ENCODE measurements around the gene SNORC. TPM values are rescaled to one million over a fixed set of nuclear protein-coding genes. Genes with fewer than 3 reads are reported as not detected.

The SNORC gene
- total RNA-seq, 6 experiments from 2014 or later, result 2.0 to 14.5 (median 9.1) TPM

DNA sequence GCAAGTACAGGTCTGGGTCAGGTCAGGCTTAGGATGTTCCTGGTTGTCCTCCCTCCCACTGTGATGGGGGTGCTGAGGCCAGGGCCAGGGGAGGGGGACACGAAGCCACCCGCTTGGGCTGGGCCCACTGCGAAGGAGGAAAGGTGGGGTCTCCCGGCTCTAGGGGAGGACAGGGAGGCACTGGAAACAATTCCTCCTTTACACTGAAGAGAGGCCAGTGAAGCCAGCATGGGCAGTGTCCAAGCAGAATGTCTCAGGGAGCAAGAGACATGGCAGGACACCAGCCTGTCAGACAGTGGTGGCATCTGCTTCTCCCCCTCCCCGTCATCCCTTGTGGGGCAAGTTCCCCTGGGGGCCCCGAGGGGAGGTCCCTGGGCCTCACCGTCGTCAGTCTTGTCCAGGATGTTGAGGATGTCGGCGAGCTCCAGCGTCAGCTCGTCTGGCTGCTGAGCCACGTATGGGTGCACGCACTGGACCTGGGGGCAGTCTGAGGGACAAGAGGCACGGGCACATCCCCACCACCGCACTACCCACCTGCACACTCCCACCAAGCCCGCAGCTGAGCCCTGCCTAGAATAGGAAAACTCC lies 10.8 kb downstream of the SNORC start:
- no peak for TF ChIP-seq POLR2A (IDR thresholded peaks at IDR 0.05)
- TF ChIP-seq, protein P1, sequence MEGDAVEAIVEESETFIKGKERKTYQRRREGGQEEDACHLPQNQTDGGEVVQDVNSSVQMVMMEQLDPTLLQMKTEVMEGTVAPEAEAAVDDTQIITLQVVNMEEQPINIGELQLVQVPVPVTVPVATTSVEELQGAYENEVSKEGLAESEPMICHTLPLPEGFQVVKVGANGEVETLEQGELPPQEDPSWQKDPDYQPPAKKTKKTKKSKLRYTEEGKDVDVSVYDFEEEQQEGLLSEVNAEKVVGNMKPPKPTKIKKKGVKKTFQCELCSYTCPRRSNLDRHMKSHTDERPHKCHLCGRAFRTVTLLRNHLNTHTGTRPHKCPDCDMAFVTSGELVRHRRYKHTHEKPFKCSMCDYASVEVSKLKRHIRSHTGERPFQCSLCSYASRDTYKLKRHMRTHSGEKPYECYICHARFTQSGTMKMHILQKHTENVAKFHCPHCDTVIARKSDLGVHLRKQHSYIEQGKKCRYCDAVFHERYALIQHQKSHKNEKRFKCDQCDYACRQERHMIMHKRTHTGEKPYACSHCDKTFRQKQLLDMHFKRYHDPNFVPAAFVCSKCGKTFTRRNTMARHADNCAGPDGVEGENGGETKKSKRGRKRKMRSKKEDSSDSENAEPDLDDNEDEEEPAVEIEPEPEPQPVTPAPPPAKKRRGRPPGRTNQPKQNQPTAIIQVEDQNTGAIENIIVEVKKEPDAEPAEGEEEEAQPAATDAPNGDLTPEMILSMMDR (IDR thresholded peaks at IDR 0.05), result no peak
- no peaks in the 10 kb centered on the region for H3K27me3 ChIP-seq
- 87% methylated on average over 6 of the region's 17 CpGs for WGBS (ENCODE audit: insufficient coverage, low coverage, low lambda C conversion rate, missing lambda C conversion rate)
- H3K4me3 ChIP-seq, result no peak overlapping the region
- H3K27ac ChIP-seq, result no peak overlapping the region
- ATAC-seq, result no peak
- intact Hi-C loops (cut with DNase I), result no loop called here
- no peak for DNase-seq
- H3K4me1 ChIP-seq, result no peaks in the 10 kb centered on the region
- no peaks in the 10 kb centered on the region for H3K36me3 ChIP-seq
- no peaks in the 10 kb centered on the region for H3K9me3 ChIP-seq

DNA sequence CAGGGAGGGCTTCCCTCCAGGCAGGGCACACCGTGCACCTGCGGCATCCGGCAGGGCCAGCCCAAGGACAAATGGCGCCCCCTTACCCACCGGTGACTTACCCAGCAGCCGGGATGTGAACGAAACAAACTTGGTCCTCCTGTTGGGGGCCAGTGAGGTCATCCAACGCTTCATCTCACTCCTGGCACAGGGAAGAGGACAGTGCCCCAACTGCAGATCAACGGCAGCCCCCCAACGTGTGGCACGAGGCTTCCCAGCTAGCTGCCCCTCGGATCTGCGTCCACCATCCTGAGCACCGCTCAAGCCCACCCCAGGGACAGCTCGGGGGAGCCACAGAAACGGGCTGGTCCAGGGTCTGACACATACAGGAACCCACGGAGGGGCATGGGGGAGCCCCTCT lies 12.0 kb downstream of the SNORC start:
- Histone ChIP-seq H3K4me1 (no peaks in the 10 kb centered on the region), H3K9me3 (no peaks in the 10 kb centered on the region), H3K4me3 (no peak overlapping the region), H3K27ac (no peak overlapping the region), H3K36me3 (peaks cover 0 to under 1% (median 0%) of the 10 kb centered on the region in 4 donors), H3K27me3 (no peaks in the 10 kb centered on the region)
- ATAC-seq (no peak), DNase-seq (no peak)
- 67% methylated on average over 1 of the region's 17 CpGs for WGBS (ENCODE audit: insufficient coverage, low coverage, low lambda C conversion rate, missing lambda C conversion rate)
- intact Hi-C loops (cut with DNase I), result no loop called here
- no peak for TF ChIP-seq POLR2A (IDR thresholded peaks at IDR 0.05)
- TF ChIP-seq, protein P1 (IDR thresholded peaks at IDR 0.05), result no peak

DNA sequence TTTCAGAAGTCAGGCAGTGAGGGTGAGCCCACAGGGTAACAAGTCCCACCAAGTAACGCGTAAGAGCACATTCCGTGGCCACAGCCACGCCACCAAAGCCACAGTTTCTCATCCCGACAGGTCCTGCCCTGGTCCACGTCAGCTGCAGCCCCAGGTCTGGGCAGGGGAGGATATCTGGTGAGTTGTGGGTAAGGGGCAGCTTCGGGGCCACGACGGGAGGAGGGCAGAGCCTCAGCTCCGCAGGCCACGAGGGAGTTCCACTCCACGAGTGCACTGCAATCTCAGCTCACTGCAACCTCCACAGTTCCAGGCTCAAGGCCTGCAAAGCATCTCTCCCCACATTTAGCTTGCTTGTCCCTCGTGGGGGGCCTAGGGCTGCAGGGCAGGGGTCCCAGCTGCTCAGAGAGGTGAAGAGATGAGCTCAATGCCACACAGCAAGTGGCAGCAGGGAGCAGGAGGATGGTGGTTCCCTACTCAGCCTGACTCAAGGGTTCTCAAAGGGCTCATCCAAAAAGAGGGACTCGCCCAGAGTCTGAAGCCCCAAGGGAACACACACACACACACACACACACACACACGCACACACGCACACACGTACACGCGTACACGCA lies 12.5 kb downstream of the SNORC start:
- H3K27ac ChIP-seq, result no peak overlapping the region
- peaks cover 0 to 6% (median under 1%) of the 10 kb centered on the region in 4 donors for H3K36me3 ChIP-seq
- 88% methylated on average over 3 of the region's 20 CpGs for WGBS (ENCODE audit: insufficient coverage, low coverage, low lambda C conversion rate, missing lambda C conversion rate)
- H3K27me3 ChIP-seq, result no peaks in the 10 kb centered on the region
- intact Hi-C loops (cut with DNase I), result no loop called here
- H3K4me3 ChIP-seq, result no peak overlapping the region
- no peaks in the 10 kb centered on the region for H3K4me1 ChIP-seq
- H3K9me3 ChIP-seq, result no peaks in the 10 kb centered on the region
- TF ChIP-seq, protein P1 (IDR thresholded peaks at IDR 0.05), result no peak
- no peak for TF ChIP-seq POLR2A (IDR thresholded peaks at IDR 0.05)
- ATAC-seq (no peak), DNase-seq (no peak)

DNA sequence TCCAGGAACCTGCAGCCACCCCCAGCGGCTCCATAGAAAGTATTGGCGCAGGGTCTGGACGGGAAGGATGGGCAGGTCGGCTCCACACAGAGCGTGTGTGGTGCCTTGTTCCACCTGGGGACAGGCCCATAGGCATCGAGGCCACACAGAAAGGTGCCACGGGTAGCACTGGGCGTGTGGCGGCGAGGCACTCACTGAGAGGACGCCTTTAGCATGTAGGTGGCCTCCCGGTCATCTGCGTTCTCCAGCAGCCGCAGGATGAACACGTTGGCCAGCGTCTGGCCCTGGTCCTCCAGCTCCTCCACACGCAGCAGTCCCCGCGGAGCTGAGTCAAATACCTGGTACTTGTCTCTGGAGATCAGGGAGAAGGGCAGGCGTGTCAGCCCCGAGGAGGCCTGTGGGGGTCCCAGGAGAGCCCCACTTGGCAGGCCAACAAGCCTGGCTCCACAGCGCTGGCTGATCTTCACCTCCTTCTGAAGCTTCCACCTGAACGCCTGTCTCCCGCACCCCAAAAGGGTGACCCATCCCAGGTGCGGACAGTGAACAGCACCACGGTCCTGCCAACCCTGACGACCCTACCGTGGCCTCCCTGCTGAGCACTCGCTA lies 13.2 kb downstream of the SNORC start:
- H3K27me3 ChIP-seq, result no peaks in the 10 kb centered on the region
- intact Hi-C loops (cut with DNase I), result no loop called here
- TF ChIP-seq, protein P1 (IDR thresholded peaks at IDR 0.05), result no peak
- no peak for TF ChIP-seq POLR2A (IDR thresholded peaks at IDR 0.05)
- no peak overlapping the region for H3K27ac ChIP-seq
- WGBS (ENCODE audit: insufficient coverage, low coverage, low lambda C conversion rate, missing lambda C conversion rate), result 100% methylated on average over 4 of the region's 29 CpGs
- no peaks in the 10 kb centered on the region for H3K4me1 ChIP-seq
- H3K4me3 ChIP-seq, result no peak overlapping the region
- ATAC-seq, result no peak
- H3K9me3 ChIP-seq, result no peaks in the 10 kb centered on the region
- H3K36me3 ChIP-seq, result peaks cover 0 to 8% (median 1%) of the 10 kb centered on the region in 4 donors
- DNase-seq, result no peak

All from right lobe of liver (tissue), 6 donors.